Measurements from ENCODE around the gene ANKRD33B. TPM values are rescaled to one million over a fixed set of nuclear protein-coding genes. Genes with fewer than 3 reads are reported as not detected.

Gene ANKRD33B
- total RNA-seq, 1 experiment from 2014 or later: 25.3 TPM

GRCh38 chr5:10591159-10591558 lies 27.3 kb downstream of the ANKRD33B start:
- ChIA-PET POLR2A (interaction anchor here (0.7 kb wide), 1 partner anchor 79 kb away, joined by 3 read pairs; no protein-coding TSS in a partner anchor), CTCF (interaction anchor here (0.7 kb wide), 1 partner anchor 32 kb away, joined by 4 read pairs; no protein-coding TSS in a partner anchor)
- Mint-ChIP-seq H3K36me3 (ENCODE audit: insufficient read depth, unreplicated experiment) (peaks cover 3% of the 10 kb centered on the region), H3K4me1 (ENCODE audit: low read depth, unreplicated experiment) (peaks cover 22% of the 10 kb centered on the region), H3K27ac (ENCODE audit: unreplicated experiment) (no peak overlapping the region), H3K9me3 (ENCODE audit: unreplicated experiment) (no peaks in the 10 kb centered on the region), H3K4me3 (ENCODE audit: unreplicated experiment) (no peak overlapping the region), H3K27me3 (ENCODE audit: insufficient read depth, unreplicated experiment) (no peaks in the 10 kb centered on the region)
- no TSS peak for BruUV-seq (replicated peaks)
- no peaks in the 10 kb centered on the region for H3K9me3 ChIP-seq
- H3K36me3 ChIP-seq (ENCODE audit: control insufficient read depth, insufficient read depth, low read length): no peaks in the 10 kb centered on the region
- no peak for DNase-seq
- no peak overlapping the region for H3K4me3 ChIP-seq (ENCODE audit: low read depth, low read length)
- H3K4me1 ChIP-seq: peaks cover 7% of the 10 kb centered on the region; the same call in 1 of the 2 replicates
- no peaks in the 10 kb centered on the region for H3K27me3 ChIP-seq (replicated peaks; ENCODE audit: control insufficient read depth, insufficient read depth, low read length)
- TF ChIP-seq, protein P1, sequence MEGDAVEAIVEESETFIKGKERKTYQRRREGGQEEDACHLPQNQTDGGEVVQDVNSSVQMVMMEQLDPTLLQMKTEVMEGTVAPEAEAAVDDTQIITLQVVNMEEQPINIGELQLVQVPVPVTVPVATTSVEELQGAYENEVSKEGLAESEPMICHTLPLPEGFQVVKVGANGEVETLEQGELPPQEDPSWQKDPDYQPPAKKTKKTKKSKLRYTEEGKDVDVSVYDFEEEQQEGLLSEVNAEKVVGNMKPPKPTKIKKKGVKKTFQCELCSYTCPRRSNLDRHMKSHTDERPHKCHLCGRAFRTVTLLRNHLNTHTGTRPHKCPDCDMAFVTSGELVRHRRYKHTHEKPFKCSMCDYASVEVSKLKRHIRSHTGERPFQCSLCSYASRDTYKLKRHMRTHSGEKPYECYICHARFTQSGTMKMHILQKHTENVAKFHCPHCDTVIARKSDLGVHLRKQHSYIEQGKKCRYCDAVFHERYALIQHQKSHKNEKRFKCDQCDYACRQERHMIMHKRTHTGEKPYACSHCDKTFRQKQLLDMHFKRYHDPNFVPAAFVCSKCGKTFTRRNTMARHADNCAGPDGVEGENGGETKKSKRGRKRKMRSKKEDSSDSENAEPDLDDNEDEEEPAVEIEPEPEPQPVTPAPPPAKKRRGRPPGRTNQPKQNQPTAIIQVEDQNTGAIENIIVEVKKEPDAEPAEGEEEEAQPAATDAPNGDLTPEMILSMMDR (IDR thresholded peaks at IDR 0.05; ENCODE audit: insufficient read depth in 1 of 2, low read depth in 1 of 2, low read length in 1 of 2, severe bottlenecking in 1 of 2, unreplicated experiment in 1 of 2): no peak
- intact Hi-C loops (cut with micrococcal nuclease; ENCODE audit: unreplicated experiment): no loop called here

DNA sequence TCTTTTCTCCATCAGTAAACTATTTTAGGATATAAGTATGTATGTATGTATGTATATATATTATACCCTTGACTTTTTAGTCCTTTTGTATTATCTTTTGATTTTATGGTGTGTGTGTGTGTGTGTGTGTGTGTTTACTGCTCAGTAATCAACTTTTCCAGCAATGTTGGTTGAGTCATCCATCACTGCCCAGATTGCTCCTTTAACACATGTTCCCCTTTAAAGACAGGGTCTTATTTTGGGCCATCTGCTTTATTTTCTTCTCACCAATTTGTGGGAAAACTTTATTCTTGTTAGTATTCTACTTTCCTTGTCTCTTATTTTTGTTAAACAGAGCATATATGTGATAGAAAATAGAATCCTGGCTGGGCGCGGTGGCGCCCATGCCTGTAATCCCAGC lies 28.1 kb downstream of the ANKRD33B start:
- H3K4me3 Mint-ChIP-seq (ENCODE audit: unreplicated experiment): no peak overlapping the region
- TF ChIP-seq, protein P1 (IDR thresholded peaks at IDR 0.05; ENCODE audit: insufficient read depth in 1 of 2, low read depth in 1 of 2, low read length in 1 of 2, severe bottlenecking in 1 of 2, unreplicated experiment in 1 of 2): no peak
- BruUV-seq (replicated peaks): no TSS peak

DNA sequence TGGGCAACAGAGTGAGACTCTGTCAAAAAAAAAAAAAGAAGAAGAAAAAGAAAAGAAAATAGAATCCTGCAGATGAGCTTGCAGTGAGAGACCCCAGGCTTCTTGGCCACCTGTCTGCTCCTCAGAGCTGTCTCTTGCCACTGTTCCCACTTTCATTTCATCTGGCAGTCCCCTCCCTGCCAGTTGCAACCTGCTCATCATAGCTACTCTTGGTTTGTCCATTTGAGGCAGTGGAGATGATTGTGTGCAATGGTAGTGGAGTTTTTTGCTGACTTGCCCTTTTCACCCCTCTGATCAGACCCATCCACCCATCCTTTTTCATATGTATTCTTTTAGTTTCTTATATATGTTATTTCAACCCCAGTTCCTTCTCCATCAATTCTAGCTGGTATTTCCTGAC lies 28.7 kb downstream of the ANKRD33B start:
- H3K27me3 ChIP-seq (replicated peaks; ENCODE audit: control insufficient read depth, insufficient read depth, low read length): no peaks in the 10 kb centered on the region
- no peak for DNase-seq
- peaks cover 7% of the 10 kb centered on the region; the same call in 1 of the 2 replicates for H3K4me1 ChIP-seq
- POLR2A ChIA-PET: no interaction called here
- TF ChIP-seq, protein P1 (IDR thresholded peaks at IDR 0.05; ENCODE audit: insufficient read depth in 1 of 2, low read depth in 1 of 2, low read length in 1 of 2, severe bottlenecking in 1 of 2, unreplicated experiment in 1 of 2): no peak
- no peak overlapping the region for H3K4me3 ChIP-seq (ENCODE audit: low read depth, low read length)
- Mint-ChIP-seq H3K27me3 (ENCODE audit: insufficient read depth, unreplicated experiment) (no peaks in the 10 kb centered on the region), H3K27ac (ENCODE audit: unreplicated experiment) (no peak overlapping the region), H3K4me1 (ENCODE audit: low read depth, unreplicated experiment) (peaks cover 18% of the 10 kb centered on the region), H3K9me3 (ENCODE audit: unreplicated experiment) (no peaks in the 10 kb centered on the region), H3K4me3 (ENCODE audit: unreplicated experiment) (no peak overlapping the region), H3K36me3 (ENCODE audit: insufficient read depth, unreplicated experiment) (peaks cover 9% of the 10 kb centered on the region)
- BruUV-seq (replicated peaks): no TSS peak
- H3K36me3 ChIP-seq (ENCODE audit: control insufficient read depth, insufficient read depth, low read length): no peaks in the 10 kb centered on the region
- CTCF ChIA-PET: no interaction called here
- H3K9me3 ChIP-seq: no peaks in the 10 kb centered on the region
- intact Hi-C loops (cut with micrococcal nuclease; ENCODE audit: unreplicated experiment): no loop called here

More for the DNA sequence above, 28.1 kb downstream of the ANKRD33B start:
- H3K4me3 ChIP-seq (ENCODE audit: low read depth, low read length): no peak overlapping the region
- Mint-ChIP-seq H3K27ac (ENCODE audit: unreplicated experiment) (no peak overlapping the region), H3K36me3 (ENCODE audit: insufficient read depth, unreplicated experiment) (peaks cover 9% of the 10 kb centered on the region), H3K27me3 (ENCODE audit: insufficient read depth, unreplicated experiment) (no peaks in the 10 kb centered on the region), H3K4me1 (ENCODE audit: low read depth, unreplicated experiment) (peaks cover 18% of the 10 kb centered on the region), H3K9me3 (ENCODE audit: unreplicated experiment) (no peaks in the 10 kb centered on the region)
- H3K27me3 ChIP-seq (replicated peaks; ENCODE audit: control insufficient read depth, insufficient read depth, low read length): no peaks in the 10 kb centered on the region
- peaks cover 7% of the 10 kb centered on the region; the same call in 1 of the 2 replicates for H3K4me1 ChIP-seq
- ChIA-PET POLR2A (no interaction called here), CTCF (no interaction called here)
- intact Hi-C loops (cut with micrococcal nuclease; ENCODE audit: unreplicated experiment): no loop called here
- no peak for DNase-seq
- H3K9me3 ChIP-seq: no peaks in the 10 kb centered on the region
- H3K36me3 ChIP-seq (ENCODE audit: control insufficient read depth, insufficient read depth, low read length): no peaks in the 10 kb centered on the region
